ENCODE measurements around the gene NFATC1. TPM values are rescaled to one million over a fixed set of nuclear protein-coding genes. Genes with fewer than 3 reads are reported as not detected.
"Not testable (repeated sequence)": the region's sequence is repeated elsewhere in the genome, so short reads cannot be mapped to it uniquely, and the experiment has no call there.

The NFATC1 gene
- total RNA-seq, 5 donors from 2014 or later (not counting 1 experiment from before 2014, with no cell fraction given), result 58.1 to 108 (median 66.0) TPM

DNA sequence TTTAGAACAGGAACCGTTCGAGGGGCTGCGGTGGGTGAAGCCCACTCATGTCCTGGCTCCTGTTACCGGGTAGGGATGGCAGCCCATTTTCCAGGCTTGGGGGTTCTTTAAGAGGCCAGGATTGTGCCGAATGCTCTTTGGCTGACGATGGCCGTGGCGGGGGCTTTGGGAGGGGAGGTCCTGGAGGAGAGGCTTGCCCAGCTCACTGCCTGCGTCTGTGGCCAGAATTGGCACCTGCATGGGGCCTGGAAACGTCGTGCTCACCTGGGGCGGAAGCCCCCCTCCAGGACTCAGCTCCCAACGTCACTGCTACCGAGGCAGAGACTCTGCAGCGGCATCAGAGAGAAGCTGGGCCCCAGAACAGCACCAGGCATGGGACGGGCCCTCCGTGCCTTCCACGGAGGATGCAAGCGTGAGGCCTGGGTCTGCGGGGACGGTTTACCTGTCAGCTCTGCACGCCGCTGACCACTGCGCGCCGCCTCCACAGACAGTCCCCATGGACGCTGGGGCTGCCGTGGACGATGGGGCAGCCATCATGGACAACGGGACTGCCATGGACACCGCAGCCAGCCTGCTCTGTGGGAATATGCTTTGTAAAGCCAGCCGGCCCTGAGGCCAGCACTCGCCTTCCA lies 82.9 kb downstream of the NFATC1 start:
- peaks cover 2 to 20% of the 10 kb centered on the region in 2 experiments for H3K4me1 ChIP-seq (ENCODE audit: control insufficient read depth in 1 of 2, extremely low read depth in 1 of 2, insufficient read depth in 2 of 2, low read length in 2 of 2)
- H3K36me3 Mint-ChIP-seq, result peaks cover 18% of the 10 kb centered on the region
- ATAC-seq (replicated peaks in 1 of 4) (no peak), DNase-seq (no peak)
- no peak overlapping the region for H3K27ac ChIP-seq (ENCODE audit: low read length)
- whole genome bisulfite sequencing (ENCODE audit: insufficient coverage), result 98% methylated on average over 30 of the region's 33 CpGs
- H3K9me3 ChIP-seq, result no peaks in the 10 kb centered on the region
- no peaks in the 10 kb centered on the region for H3K27me3 Mint-ChIP-seq
- H3K4me1 Mint-ChIP-seq, result peaks cover 11 to 17% (median 15%) of the 10 kb centered on the region in 3 donors
- H3K27me3 ChIP-seq (replicated peaks in 1 of 2; ENCODE audit: control insufficient read depth in 2 of 2, extremely low read depth in 1 of 2, insufficient read depth in 2 of 2, low read length in 1 of 2), result no peaks in the 10 kb centered on the region
- H3K4me3 Mint-ChIP-seq, result peak overlapping the region in 1 of 3 donors; percentile 42
- POLR2A ChIA-PET, result no interaction called here
- H3K36me3 ChIP-seq (ENCODE audit: control insufficient read depth in 2 of 2, extremely low read depth in 1 of 2, insufficient read depth in 1 of 2, low read length in 1 of 2), result peaks cover 16 to 23% of the 10 kb centered on the region in 2 donors
- H3K27ac Mint-ChIP-seq, result peak overlapping the region in 1 of 2 donors; percentile 73
- H3K4me3 ChIP-seq (ENCODE audit: control insufficient read depth in 1 of 2, extremely low read depth in 1 of 2, low read length in 1 of 2), result no peak overlapping the region
- no peaks in the 10 kb centered on the region for H3K9me3 Mint-ChIP-seq
- CTCF ChIA-PET, result no interaction called here

DNA sequence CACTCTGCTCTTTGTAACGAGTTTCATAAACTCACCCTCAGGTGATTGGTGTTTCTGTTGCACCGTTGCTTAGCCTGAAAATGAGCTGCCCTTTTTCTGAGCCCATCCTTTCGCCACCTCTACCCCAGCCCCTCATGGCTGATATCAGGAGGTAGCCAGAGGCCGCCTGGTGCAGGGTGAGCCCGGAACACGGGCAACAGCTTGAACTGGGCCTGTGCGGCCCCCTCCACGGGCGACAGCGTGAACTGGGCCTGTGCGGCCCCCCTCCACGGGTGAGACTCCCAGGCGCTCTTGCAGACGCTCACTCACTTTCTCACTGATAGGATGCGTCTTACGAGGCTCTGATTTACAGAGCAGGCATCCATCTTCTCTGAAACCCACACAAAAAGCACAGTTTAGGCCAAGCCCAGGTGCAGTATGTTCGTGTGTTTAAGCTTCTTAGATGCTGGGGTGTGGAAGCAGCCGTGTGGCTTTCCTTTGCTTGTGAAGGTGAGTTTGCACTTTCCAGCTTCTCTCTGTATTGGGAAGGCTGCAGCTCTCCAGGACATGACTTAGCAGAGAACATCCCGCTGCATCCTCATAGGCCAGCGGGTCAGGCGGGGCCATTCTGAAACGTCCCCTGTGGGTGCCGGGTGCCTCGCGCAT lies 83.5 kb downstream of the NFATC1 start:
- H3K9me3 ChIP-seq, result no peaks in the 10 kb centered on the region
- Mint-ChIP-seq H3K36me3 (peaks cover 18% of the 10 kb centered on the region), H3K4me1 (peaks cover 11 to 17% (median 15%) of the 10 kb centered on the region in 3 donors), H3K27me3 (no peaks in the 10 kb centered on the region), H3K9me3 (no peaks in the 10 kb centered on the region), H3K4me3 (peak overlapping the region in 1 of 3 donors; percentile 34), H3K27ac (peak overlapping the region; percentile 31 to 58)
- 95% methylated on average over 18 of the region's 25 CpGs for WGBS (ENCODE audit: insufficient coverage)
- CTCF ChIA-PET, result no interaction called here
- no peak overlapping the region for H3K27ac ChIP-seq (ENCODE audit: low read length)
- POLR2A ChIA-PET, result no interaction called here
- no peak for DNase-seq
- H3K4me3 ChIP-seq (ENCODE audit: control insufficient read depth in 1 of 2, extremely low read depth in 1 of 2, low read length in 1 of 2), result no peak overlapping the region
- H3K36me3 ChIP-seq (ENCODE audit: control insufficient read depth in 2 of 2, extremely low read depth in 1 of 2, insufficient read depth in 1 of 2, low read length in 1 of 2), result peaks cover 16 to 23% of the 10 kb centered on the region in 2 donors
- H3K4me1 ChIP-seq (ENCODE audit: control insufficient read depth in 1 of 2, extremely low read depth in 1 of 2, insufficient read depth in 2 of 2, low read length in 2 of 2), result peaks cover 2 to 20% of the 10 kb centered on the region in 2 experiments
- no peak for ATAC-seq (replicated peaks in 1 of 4)
- H3K27me3 ChIP-seq (replicated peaks in 1 of 2; ENCODE audit: control insufficient read depth in 2 of 2, extremely low read depth in 1 of 2, insufficient read depth in 2 of 2, low read length in 1 of 2), result no peaks in the 10 kb centered on the region

DNA sequence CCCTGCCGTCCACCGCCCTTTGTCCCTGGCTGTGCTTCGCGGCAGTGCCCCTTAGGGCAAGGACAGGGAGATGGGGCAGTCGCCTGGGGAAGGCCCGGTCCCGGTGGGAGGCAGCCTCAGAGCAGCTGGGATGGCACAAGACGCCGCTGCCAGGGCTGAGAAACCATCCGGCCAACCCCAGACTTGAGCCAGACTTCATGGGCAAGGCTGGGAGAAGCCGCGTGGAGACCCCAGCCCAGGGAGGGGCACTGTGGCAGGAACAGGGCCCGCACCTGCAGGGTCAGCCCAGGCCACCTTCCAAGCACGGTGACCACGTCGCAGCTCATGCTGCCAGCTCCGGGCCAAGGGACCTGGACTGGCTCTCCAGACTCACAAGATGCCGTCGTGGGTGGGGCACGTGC lies 84.0 kb downstream of the NFATC1 start:
- Mint-ChIP-seq H3K9me3 (no peaks in the 10 kb centered on the region), H3K27me3 (no peaks in the 10 kb centered on the region), H3K4me3 (peak overlapping the region in 1 of 3 donors; percentile 34), H3K4me1 (peaks cover 11 to 17% (median 15%) of the 10 kb centered on the region in 3 donors), H3K27ac (peak overlapping the region in 1 of 2 donors; percentile 15), H3K36me3 (peaks cover 18% of the 10 kb centered on the region)
- no peak overlapping the region for H3K4me3 ChIP-seq (ENCODE audit: control insufficient read depth in 1 of 2, extremely low read depth in 1 of 2, low read length in 1 of 2)
- H3K9me3 ChIP-seq, result no peaks in the 10 kb centered on the region
- CTCF ChIA-PET, result no interaction called here
- peaks cover 16 to 23% of the 10 kb centered on the region in 2 donors for H3K36me3 ChIP-seq (ENCODE audit: control insufficient read depth in 2 of 2, extremely low read depth in 1 of 2, insufficient read depth in 1 of 2, low read length in 1 of 2)
- DNase-seq (no peak), ATAC-seq (replicated peaks in 1 of 4) (no peak)
- 95% methylated on average over 20 of the region's 20 CpGs for WGBS (ENCODE audit: insufficient coverage)
- H3K27me3 ChIP-seq (replicated peaks in 1 of 2; ENCODE audit: control insufficient read depth in 2 of 2, extremely low read depth in 1 of 2, insufficient read depth in 2 of 2, low read length in 1 of 2), result no peaks in the 10 kb centered on the region
- H3K27ac ChIP-seq (ENCODE audit: low read length), result no peak overlapping the region
- H3K4me1 ChIP-seq (ENCODE audit: control insufficient read depth in 1 of 2, extremely low read depth in 1 of 2, insufficient read depth in 2 of 2, low read length in 2 of 2), result peaks cover 2 to 20% of the 10 kb centered on the region in 2 experiments
- POLR2A ChIA-PET, result no interaction called here

- H3K36me3 Mint-ChIP-seq, result peaks cover 18% of the 10 kb centered on the region
- ATAC-seq (replicated peaks in 1 of 4) (no peak), DNase-seq (no peak)
- Histone ChIP-seq H3K36me3 (ENCODE audit: control insufficient read depth in 2 of 2, extremely low read depth in 1 of 2, insufficient read depth in 1 of 2, low read length in 1 of 2) (peaks cover 16 to 27% of the 10 kb centered on the region in 2 donors), H3K27me3 (replicated peaks in 1 of 2; ENCODE audit: control insufficient read depth in 2 of 2, extremely low read depth in 1 of 2, insufficient read depth in 2 of 2, low read length in 1 of 2) (no peaks in the 10 kb centered on the region), H3K4me3 (ENCODE audit: control insufficient read depth in 1 of 2, extremely low read depth in 1 of 2, low read length in 1 of 2) (no peak overlapping the region), H3K4me1 (ENCODE audit: control insufficient read depth in 1 of 2, extremely low read depth in 1 of 2, insufficient read depth in 2 of 2, low read length in 2 of 2) (peaks cover 2 to 20% of the 10 kb centered on the region in 2 experiments), H3K27ac (ENCODE audit: low read length) (no peak overlapping the region), H3K9me3 (no peaks in the 10 kb centered on the region)
- 96% methylated on average over 35 of the region's 41 CpGs for WGBS (ENCODE audit: insufficient coverage)
- ChIA-PET CTCF (no interaction called here), POLR2A (no interaction called here)
- no peak overlapping the region for H3K4me3 Mint-ChIP-seq
- peaks cover 11 to 17% (median 15%) of the 10 kb centered on the region in 3 donors for H3K4me1 Mint-ChIP-seq
- no peaks in the 10 kb centered on the region for H3K9me3 Mint-ChIP-seq
- no peak overlapping the region for H3K27ac Mint-ChIP-seq
- no peaks in the 10 kb centered on the region for H3K27me3 Mint-ChIP-seq
Measured at GRCh38 chr18:79480171-79481045, 84.7 kb downstream of the NFATC1 start.

GRCh38 chr18:79481046-79481790 lies 85.5 kb downstream of the NFATC1 start:
- POLR2A ChIA-PET, result no interaction called here
- Histone ChIP-seq H3K4me1 (ENCODE audit: control insufficient read depth in 1 of 2, extremely low read depth in 1 of 2, insufficient read depth in 2 of 2, low read length in 2 of 2) (peaks cover 2 to 20% of the 10 kb centered on the region in 2 experiments), H3K27me3 (replicated peaks in 1 of 2; ENCODE audit: control insufficient read depth in 2 of 2, extremely low read depth in 1 of 2, insufficient read depth in 2 of 2, low read length in 1 of 2) (no peaks in the 10 kb centered on the region), H3K27ac (ENCODE audit: low read length) (no peak overlapping the region), H3K4me3 (ENCODE audit: control insufficient read depth in 1 of 2, extremely low read depth in 1 of 2, low read length in 1 of 2) (no peak overlapping the region), H3K36me3 (ENCODE audit: control insufficient read depth in 2 of 2, extremely low read depth in 1 of 2, insufficient read depth in 1 of 2, low read length in 1 of 2) (peaks cover 16 to 28% of the 10 kb centered on the region in 2 donors), H3K9me3 (no peaks in the 10 kb centered on the region)
- CTCF ChIA-PET, result interaction anchor here in 1 of 2 donors (0.8 kb wide), 1 partner anchor 61 kb away, joined by 9 read pairs; no protein-coding TSS in a partner anchor
- no peaks in the 10 kb centered on the region for H3K9me3 Mint-ChIP-seq
- no peak for DNase-seq
- peaks cover 11 to 17% (median 15%) of the 10 kb centered on the region in 3 donors for H3K4me1 Mint-ChIP-seq
- no peaks in the 10 kb centered on the region for H3K27me3 Mint-ChIP-seq
- H3K4me3 Mint-ChIP-seq, result no peak overlapping the region
- 90% methylated on average over 26 of the region's 26 CpGs for WGBS (ENCODE audit: insufficient coverage)
- H3K27ac Mint-ChIP-seq, result no peak overlapping the region
- H3K36me3 Mint-ChIP-seq, result peaks cover 18% of the 10 kb centered on the region
- ATAC-seq (replicated peaks in 1 of 4), result no peak

DNA sequence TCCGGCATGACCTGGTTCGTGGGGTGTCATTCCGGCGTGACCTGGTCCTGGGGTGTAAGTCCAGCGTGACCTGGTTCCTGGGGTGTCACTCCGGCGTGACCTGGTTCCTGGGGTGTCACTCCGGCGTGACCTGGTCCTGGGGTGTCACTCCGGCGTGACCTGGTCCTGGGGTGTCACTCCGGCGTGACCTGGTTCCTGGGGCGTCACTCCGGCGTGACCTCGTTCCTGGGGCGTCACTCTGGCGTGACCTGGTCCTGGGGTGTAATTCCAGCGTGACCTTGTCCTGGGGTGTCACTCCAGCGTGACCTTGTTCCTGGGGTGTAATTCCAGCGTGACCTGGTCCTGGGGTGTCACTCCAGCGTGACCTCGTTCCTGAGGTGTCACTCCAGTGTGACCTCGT lies 87.7 kb downstream of the NFATC1 start:
- H3K4me3 ChIP-seq (ENCODE audit: control insufficient read depth in 1 of 2, extremely low read depth in 1 of 2, low read length in 1 of 2); H3K9me3 ChIP-seq; H3K27me3 Mint-ChIP-seq; H3K27me3 ChIP-seq (replicated peaks in 1 of 2; ENCODE audit: control insufficient read depth in 2 of 2, extremely low read depth in 1 of 2, insufficient read depth in 2 of 2, low read length in 1 of 2); H3K27ac Mint-ChIP-seq; DNase-seq; H3K27ac ChIP-seq (ENCODE audit: low read length); H3K9me3 Mint-ChIP-seq; ATAC-seq (replicated peaks in 1 of 4); H3K4me1 Mint-ChIP-seq; H3K4me3 Mint-ChIP-seq; H3K36me3 Mint-ChIP-seq; CTCF ChIA-PET; POLR2A ChIA-PET: not testable (repeated sequence)
- 95% methylated on average over 25 of the region's 25 CpGs for WGBS (ENCODE audit: insufficient coverage)
- Histone ChIP-seq H3K36me3 (ENCODE audit: control insufficient read depth in 2 of 2, extremely low read depth in 1 of 2, insufficient read depth in 1 of 2, low read length in 1 of 2) (peaks cover 23 to 33% of the 10 kb centered on the region in 2 donors), H3K4me1 (ENCODE audit: control insufficient read depth in 1 of 2, extremely low read depth in 1 of 2, insufficient read depth in 2 of 2, low read length in 2 of 2) (peaks cover under 1 to 13% of the 10 kb centered on the region in 2 experiments)
